GM18873 (cell line): ENCODE results near the gene INSM1.

ENCODE experiments used
- ATAC-seq: cut with Tn5 transposase; IDR thresholded peaks from one replicate; pipeline ENCODE4 v1.9.1; 2021; ENCODE audit warnings: mild to moderate bottlenecking, moderate library complexity, moderate number of reproducible peaks; ENCODE audit not compliant: unreplicated experiment, low FRiP score

The INSM1 gene

DNA sequence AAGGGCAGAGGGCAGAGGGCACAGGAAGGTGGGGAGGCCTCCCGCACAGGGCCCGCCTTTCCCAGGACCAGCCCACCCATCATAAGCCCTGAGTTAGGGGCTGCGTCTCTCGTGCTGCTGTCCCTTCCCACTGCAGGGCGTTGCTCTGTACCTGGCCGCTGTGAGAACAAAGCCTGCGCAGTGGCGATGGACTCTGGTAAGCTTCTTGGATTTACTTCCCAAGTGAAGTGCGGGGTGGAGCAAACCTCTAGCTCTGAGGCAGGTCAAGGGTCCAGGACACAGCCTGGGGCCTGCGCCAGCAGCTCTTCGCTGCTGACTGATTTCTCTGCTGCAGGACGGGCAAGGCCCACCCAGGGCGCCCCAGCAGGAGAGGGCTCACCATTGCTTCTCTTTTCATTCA is 23.9 kb downstream of the INSM1 start:
- no peak for ATAC-seq

DNA sequence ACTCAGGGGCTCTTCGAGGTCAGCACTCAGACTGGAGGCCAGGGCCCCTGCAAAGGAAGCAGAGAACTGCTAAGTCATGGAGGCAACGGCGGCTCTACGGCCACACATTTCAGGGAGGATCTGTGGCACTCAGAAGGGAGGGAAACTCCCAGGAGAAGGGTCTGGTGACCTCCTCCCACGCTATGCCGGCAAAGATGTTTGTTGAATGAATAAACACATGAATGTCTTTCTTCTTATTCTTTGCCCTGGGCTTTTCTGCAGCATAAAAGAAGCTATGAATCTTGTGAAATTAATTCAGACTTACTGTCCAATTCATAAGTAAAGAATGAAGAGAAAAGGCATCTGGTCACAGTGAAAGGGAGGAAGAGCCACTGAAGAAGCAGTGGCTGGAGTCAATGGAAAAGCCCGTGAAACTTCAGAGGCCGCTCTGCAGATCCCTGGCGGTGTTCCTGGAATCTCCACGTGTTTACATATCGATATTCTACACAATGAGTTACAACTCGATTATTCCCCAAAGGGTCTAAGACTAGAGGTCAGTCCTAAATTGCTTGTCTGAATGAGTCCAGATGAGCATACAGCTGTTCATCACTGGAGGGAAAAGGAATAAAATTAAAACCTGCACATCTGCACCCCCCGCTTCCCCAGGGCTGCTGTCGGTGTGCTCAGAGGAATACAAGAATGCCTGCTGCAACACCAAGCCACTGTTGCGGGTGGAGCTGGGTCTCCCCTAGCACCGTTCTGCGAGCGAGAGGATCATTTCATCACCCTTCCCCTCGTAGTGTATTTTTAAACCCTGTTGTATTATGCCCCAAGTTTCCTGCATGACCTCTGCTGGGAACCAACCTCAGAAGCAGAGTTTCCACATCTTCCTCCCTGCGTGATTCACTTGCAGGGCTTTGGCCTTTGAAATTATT is 25.6 kb downstream of the INSM1 start:
- no peak for ATAC-seq

GRCh38 chr20:20395087-20395486 is 27.2 kb downstream of the INSM1 start:
- no peak for ATAC-seq

- no peak for ATAC-seq
Measured at GRCh38 chr20:20395903-20396568, 28.1 kb downstream of the INSM1 start.

- no peak for ATAC-seq
Measured at GRCh38 chr20:20396794-20397193, 28.9 kb downstream of the INSM1 start.

DNA sequence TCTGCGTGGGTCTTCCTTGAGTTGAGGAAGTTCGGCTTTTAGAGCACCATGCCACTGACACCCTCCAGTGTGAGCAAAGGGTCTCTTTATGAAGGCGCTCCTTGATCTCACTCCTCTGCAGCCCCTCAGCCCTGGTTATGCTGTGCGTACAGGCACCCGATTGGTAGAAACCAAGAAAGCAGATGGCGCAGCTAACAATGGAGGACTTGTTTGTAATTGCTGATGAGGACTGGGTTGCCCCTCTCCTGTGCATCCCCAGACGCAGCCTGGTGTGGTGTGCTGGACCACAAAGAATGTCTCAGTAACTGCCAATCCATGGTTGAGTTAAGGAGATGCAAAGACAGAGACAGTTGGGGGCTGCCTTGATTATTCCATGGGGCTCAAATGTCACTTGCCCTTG is 30.2 kb downstream of the INSM1 start:
- no peak for ATAC-seq

DNA sequence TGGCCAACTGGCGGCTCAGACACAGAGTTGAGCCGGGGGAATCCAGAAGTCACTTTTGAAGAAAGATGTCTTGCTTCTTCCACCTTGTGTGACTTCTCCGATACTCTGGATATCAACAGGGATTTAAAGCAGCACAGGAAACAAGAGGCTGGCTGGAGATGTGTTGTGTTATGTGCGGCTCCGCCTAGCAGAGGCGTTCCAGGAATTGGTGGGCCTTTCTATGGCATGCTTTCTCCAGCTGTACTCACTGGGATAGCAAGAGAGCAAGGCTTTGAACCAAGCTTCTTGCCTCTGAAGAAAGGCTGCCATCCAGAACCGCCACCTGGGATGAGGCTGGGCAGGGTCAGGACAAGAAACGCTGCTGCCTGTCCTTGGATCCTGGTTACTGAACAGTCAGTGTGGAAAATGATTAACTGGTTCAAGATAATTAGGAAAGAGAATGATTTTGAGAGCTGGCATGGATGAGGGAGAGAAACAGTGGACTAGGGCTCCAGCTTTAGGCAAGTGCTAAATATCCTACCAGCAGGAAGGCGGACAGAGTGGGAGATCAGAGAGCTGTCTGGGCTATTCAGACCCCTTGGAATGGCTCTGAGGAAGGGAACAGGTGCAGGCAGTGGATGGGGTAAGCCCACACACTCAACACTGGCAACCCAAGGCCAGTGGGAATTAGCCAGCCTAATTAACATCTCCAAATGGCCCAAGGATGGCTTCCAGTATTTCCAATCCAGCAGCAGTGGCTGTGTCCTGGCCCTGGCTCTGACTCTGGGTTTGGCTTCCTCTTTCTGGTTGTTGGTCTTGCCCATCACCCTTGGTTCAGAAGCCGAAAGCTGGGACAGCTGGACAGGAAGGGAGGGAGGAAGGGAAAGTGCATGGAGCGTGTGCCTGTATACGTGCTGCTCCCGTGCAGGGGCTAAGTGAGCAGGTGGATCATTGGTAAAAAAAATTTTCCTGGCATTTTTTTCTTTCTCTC is 31.9 kb downstream of the INSM1 start:
- no peak for ATAC-seq

- no peak for ATAC-seq
Measured at GRCh38 chr20:20401991-20402390, 34.1 kb downstream of the INSM1 start.

DNA sequence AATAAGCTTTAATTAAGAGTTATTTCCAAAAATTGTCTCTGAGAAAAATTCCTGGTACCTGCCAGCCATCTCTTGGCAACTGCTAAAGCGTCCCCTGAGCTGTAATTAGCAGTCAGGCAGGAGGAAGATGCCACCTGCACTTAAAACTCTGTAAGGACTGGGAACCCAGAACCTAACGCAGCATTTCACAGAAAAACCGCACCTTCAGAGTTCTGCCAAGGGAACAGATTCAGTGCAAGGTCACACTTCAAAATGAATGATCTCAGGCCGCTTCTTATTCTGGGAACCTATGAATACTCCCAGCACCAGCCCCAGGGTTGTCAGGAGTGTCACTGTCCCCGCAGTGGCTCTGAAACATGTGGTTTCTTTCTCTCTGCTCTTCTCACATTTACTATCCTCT is 36.7 kb downstream of the INSM1 start:
- ATAC-seq: no peak

GRCh38 chr20:20405623-20406022 is 37.7 kb downstream of the INSM1 start:
- ATAC-seq: no peak

GRCh38 chr20:20406306-20406705 is 38.4 kb downstream of the INSM1 start:
- ATAC-seq: no peak

GRCh38 chr20:20407891-20408805 is 40.2 kb downstream of the INSM1 start:
- ATAC-seq: no peak

- no peak for ATAC-seq
Measured at GRCh38 chr20:20409331-20409730, 41.4 kb downstream of the INSM1 start.

- no peak for ATAC-seq
Measured at GRCh38 chr20:20410678-20411077, 42.8 kb downstream of the INSM1 start.

DNA sequence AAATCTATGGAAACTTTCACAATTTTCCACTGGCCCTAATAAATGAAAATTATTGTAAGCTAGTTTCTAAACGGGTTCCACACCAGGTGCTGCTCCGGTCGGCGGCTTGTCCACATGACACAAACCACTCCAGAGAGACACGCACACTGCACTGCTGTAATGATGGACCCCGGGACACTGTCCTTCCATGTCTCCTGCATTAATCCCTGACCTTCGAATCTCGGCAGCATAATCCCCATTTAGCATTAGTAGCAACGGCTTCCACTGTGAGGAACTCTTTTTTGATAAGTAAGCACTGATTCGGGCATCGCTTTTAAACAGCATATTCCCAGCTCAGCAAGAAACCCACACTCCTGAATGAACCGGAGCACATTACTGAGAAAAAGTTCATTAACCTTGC is 43.5 kb downstream of the INSM1 start:
- no peak for ATAC-seq

GRCh38 chr20:20411836-20412235 is 43.9 kb downstream of the INSM1 start:
- ATAC-seq: no peak

GRCh38 chr20:20412750-20413149 is 44.8 kb downstream of the INSM1 start:
- ATAC-seq: no peak

DNA sequence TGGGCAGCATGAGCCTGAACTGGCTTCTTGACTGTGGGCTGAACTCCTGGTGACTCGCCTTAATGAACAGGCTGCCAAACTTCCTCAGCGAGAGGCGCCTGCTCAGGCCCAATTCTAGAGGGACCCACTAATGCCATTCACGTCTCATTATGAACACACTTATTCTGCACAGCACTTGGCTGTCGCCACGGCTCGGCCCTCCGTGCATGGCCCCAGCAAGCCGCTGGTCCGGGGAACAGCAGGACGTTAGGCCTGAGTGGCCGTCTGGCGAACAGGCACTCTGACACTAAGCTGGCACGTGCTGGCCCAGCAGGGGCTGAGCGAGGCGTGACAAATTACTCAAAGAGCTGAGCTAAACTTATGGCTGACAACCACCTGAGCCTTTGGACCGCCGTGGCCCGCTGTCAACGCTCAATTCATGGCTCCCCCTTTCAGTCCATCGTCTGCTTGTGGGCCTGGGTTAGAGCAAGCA is 45.9 kb downstream of the INSM1 start:
- no peak for ATAC-seq

GRCh38 chr20:20414640-20415220 is 46.8 kb downstream of the INSM1 start:
- no peak for ATAC-seq
